Inflammatory macrophage treated with lipopolysaccharide for 1 hour (primary cell): ENCODE measurements around the gene CCDC60.

Experiments
- DNase-seq, 2 donors: peaks; one replicate each; pipeline ENCODE4 v3.0.0-alpha.2; 2020 to 2022

The CCDC60 gene

DNA sequence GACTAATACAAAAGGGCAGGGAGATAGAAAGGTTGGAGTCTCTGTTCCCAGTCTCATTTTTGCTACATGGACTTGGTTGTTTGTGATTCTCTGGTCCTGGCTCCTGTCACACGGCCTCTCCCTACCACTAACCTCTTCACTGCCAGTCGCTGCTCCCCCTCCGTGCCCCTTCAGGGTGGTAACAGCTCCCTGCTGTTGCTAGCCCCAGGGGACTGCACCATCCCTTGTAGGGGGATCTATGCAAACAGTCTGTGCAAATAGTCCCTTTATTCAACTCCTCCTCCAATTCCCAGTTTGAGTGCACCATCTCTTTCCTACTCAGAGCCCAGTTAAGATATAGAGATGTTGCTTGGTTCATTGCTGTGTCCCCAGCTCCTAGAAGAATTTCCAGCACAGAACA is 51.1 kb downstream of the CCDC60 start:
- no peak for DNase-seq

DNA sequence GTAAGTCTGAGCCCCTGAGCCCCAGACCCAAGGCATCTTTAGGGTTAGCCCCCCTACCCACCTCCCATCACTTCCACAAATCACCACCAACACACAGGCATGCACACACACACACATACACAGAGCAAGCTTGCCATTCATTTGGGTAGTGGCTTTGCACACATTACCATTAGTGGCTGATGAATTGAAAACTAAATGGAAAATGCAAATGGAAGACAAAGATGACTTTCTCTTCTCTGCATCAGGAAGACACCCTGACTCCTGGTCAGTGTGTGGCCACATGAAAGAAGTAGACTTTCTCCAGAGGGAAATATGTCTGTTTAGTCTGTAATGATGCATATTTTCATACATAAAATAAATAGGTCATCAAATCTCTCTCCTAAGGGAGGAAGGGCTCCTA is 55.2 kb downstream of the CCDC60 start:
- no peak for DNase-seq

DNA sequence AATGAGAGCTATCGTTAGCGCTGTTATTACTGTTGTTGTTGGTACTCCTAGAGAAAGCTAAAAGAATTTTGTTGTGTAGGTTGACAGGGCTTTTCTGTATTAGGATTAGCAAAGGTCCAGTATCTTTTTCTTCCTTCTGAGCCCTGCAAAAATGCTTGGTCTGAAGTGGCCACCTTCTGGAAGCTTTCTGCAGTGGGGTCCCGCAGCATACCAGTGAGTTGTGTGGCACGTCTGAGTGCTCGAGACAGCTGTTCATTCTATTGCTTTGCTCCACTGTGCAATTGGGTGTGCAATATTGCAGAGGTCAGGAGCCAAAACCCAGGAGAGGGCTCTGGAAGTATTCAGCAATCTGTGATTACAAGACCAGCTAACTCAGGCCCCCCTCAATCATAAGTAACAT is 57.1 kb downstream of the CCDC60 start:
- no peak for DNase-seq

DNA sequence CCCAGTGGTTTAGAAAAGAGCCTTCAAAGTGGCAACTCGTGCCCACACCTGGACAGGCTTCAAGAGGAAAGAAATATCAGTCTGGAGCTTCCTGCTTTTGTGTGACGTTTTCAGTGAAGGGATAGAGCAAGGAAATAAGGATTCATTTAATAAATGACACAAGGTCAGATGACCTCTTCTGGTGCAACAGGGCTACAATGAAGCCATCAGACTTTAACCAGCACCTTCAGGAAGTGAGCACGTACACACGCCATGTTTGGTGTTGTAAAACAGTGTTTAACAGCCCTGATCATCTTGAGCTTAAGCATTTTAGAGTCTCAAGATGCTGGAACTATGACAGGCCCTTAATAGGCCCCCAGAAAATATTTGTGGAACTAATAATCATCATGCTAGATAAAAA is 59.1 kb downstream of the CCDC60 start:
- DNase-seq: no peak

DNA sequence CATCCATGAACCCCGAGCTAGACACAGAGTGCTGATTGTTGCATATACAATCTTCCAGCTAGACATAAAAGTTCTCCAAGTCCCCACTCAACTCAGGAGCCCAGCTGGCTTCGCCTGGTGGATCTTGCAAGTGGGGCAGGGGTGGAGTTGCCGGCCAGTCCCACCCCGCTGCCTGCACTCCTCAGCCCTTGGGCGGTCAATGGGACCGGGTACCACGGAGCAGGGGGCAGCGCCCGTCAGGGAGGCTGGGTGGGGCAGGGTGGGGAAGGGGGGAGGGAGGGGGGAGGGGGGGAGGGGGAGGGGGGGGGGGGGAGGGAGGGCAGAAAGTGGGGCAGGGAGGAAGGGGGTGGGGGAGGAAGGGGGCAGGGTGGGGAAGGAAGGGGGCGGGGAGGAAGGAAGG is 63.0 kb downstream of the CCDC60 start:
- DNase-seq: no peak

DNA sequence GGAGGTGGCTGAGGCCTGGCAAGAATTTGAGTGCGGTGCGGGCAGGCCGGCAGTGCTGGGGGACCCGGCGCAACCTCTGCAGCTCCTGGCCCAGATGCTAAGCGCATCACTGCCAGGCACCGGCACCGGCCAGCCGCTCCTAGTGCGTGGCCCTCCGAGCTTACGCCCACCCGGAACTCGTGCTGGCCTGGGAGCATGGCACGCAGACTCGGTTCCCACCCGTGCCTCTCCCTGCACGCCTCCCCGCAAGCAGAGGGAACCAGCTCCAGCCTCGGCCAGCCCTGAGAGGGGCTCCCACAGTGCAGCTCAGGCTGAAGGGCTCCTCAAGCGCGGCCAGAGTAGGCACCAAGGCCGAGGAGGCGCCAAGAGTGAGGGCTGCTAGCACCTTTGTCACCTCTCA is 63.7 kb downstream of the CCDC60 start:
- no peak for DNase-seq

DNA sequence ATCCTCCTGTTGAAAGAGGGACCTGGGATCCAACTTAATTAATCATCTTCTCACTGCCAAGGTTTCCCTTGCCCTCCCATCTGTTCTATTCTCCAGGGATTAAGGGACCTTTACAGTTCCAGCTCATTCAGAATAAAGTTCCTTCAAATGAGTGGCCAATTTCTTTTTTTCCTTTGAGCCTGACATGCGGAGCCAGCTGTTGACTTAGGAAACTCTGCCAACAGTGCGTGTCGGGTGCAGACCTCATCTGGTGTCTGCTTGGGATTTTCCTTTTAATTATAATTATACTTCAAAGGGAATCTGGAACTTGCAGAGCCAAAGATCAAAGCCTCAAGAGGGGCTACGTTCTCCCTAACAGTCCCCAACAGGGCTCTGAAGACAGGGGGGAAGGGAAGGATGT is 64.8 kb downstream of the CCDC60 start:
- DNase-seq: no peak

DNA sequence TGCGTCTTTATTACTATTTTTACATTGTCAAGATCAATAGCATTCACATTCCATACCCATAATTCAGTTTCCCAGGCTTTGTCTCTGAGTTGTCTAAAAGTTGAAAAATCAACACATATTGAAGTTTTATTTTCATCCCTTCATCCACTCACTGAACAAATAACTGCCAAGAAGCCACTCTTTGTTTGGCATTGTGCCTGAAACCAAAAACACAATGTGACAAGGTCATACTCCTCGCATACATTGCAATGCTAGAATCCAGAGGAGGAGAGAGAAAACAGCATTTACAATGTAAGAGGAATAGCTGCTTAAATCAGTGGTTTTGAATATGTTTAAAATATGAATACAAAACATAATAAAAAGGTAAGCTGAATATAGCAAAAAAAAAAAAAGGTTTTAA is 71.8 kb downstream of the CCDC60 start:
- no peak for DNase-seq

DNA sequence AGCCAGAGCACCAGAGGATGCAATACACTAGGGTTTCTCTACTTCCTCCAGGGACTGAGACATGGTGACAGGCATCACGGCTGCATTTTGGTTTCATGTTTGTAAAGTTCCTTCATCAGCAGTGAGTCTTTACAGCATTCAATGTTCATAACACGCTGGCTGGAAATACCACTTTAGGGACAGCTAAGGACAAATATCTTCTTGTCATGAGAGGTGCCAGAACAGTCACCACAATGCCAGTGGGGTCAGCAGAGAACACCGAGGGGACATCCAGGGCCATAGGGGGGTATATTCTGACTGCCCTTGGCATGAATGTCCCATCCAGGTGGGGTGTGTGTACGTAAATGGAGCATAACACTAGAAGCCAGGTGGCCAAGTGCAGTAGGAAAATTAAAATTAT is 72.3 kb downstream of the CCDC60 start:
- no peak for DNase-seq

DNA sequence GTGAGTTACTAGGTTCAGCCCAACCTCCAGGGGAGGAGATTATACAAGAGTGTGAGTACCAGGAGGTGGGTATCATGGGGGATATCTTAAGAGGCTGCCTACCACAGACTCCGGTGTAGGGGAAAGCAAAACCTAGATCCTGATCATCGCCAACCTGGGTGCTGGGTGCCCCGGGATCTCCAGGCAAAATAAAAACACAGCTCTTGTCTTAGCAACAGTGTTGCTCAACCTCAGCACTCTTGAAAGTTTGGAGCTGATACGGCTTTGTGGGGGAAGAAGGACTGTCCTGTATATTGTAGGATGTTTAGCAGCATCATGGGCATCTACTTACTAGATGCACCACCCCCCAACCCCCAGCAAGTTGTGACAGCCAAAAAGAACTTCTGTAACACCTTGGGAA is 74.5 kb downstream of the CCDC60 start:
- DNase-seq: no peak

DNA sequence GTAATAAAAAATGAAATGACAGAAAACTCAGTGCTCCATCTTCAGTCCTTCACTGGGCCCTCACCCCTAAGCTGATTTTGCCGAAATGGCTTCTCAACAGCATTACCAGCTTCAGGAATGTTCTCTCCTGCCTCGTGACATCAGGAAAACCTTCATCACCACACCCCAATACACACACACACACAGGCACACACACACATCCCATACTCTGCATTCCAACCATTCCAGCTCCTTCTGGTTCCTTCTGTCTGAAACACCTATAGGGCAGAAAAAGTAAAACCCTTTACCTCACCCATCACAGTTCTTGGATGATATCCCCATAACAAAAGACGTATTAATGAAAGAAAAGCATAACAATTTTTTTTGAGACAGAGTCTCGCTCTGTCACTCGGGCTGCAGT is 75.9 kb downstream of the CCDC60 start:
- DNase-seq: no peak

DNA sequence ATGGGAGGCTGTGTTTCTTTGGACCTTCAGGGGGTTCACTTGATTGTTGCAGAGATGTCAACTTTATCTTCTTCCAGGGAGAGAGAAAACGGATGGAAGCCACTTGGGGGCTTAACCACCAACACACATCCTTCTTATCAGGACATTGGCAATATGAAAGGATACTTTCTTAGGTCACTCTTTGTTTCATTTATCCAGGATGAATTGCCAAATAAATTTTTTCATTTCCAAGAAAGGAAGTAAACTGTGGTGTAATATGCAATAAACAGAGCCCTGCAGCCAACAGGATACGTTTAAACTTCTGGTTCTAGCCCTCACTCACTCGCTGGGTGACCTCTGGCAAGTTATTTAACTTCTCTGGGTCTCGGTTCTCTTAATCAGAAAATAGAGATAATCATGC is 77.8 kb downstream of the CCDC60 start:
- no peak for DNase-seq

DNA sequence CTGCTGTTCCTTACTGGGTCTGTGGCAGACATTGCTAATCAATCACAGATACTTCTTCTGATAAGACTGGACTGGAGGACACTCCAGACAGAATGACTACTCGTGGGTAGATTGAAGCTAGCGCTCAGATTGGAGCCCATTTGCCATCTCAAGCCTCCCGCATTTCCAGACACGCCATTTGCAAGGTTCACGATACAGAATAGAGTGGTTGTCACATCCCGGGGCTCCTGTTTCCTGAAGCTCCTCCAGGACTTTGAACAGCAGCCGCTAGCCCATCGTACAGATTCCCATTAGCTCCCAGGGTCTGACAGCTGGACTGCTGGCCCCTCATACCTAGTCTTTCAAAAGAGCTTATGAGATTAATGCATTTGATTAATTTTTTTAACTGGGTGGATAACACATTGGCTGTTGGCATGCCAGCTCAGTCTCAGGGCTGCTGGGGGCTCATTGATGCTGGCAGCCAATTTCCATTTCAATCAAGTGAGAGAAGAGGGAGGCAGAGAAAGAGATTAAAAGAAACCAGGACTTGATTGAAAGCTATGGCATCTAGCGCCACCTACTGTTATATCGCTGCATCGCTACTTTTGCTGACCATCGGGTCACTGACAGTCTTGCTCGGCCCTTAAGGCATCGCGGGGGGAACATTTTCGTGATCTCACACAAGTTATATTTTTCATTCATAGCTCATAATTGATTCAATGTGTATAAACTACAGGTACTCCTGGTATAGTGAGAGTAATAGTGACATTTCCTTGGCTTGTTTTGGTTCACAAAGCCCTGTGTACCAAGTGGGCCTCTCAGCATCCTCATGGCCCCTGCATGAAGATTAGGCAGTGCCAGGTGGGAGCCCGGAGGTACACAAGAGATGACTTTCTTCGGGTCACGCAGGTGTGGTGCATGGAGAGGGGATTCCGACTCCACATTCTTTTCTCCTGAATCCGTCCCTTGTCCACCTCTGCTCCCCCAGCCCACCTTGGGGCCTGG is 78.6 kb downstream of the CCDC60 start:
- peak; percentile 3 to 81 for DNase-seq

DNA sequence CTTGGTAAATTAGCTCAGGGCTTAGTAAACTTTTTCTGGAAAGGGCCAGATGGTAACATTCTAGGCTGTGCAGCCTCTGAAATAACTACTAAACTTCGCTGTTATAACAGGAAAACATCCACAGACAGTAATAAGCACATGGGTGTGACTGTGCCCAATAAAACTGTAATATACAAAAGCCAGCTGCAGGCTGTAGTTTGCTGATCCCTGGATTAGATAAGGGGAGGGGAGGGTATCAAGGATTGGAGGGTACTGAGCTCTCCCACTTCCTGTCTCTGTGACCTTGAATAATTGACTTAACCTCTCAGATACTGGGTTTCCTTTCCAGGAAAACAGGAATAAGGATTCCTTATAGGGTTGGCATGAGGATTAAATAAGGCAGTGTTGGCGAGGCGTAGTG is 81.2 kb downstream of the CCDC60 start:
- no peak for DNase-seq

DNA sequence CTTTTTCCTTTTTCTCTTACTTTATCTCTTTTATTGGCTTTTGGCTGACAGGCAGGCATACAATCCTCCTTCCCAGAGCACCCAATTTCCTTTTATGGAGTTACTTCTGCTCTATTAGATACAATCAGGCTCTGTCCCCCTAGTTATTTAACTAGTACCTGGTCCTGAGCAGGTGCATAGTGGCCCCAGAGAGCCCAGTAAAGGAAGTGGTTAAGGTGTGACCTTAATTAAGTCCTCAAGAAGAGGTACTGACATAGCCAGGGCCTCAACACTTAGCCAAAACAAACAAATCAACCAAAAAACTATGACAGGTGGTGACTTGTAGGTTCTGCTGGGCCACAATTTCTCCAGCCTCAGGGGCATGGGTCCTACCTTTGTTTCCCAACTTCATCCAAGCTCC is 82.9 kb downstream of the CCDC60 start:
- DNase-seq: no peak

DNA sequence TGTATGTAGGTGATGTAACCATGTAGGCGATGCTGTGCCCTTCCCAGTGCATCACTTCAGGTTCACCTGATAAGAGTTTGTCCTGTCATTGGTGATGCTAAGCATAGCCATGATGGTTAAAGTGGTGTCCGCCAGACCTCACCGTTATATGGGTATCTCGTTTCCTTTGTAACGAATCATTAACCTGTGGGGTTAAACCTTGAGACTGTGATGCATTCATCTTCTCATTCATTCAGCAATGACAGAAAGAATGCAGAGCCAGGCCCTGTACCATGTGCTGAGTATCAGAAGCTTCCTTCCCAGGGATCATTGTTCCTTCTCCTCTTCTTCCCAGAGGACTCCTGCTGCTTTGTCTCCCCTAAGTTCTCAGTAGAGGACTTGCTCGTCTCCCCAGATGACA is 84.9 kb downstream of the CCDC60 start:
- DNase-seq: no peak

DNA sequence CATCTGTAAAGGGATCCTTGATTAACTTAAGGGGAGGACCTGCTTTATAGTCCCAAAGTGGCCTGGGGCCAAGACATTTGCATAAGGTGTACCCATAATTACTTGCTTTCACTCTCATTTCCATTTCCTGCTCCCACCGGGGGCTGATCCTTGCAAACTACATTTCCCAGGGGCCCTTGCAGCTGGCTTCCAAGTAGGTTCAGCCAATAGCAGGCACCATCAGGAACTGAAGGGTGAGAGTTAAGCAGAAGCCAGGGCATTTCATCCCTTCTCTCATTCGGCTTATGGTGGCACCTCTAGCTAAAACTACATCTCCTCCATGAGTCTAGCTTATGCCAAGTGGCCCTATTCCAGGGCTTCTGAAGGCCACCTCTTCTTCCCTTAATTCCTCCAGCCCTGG is 88.8 kb downstream of the CCDC60 start:
- DNase-seq: no peak

DNA sequence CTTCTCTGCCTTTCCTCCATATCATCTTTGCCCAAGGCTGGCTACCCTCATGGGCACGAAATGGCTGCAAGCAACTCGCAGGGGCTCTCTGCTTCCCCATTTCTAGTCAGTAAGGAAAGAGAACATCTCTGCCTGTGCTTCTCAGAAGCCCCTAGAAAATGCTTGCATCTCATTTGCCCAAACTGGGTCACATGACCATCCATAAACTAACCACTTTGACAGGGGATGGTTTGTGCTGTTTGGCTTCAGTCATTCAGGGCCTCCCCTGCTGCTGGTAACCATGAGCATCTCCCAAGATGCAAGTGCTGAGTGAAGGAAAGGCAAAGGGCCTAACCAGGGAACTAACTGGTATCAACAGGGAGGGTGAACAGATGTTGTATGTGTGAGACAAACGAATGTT is 91.1 kb downstream of the CCDC60 start:
- no peak for DNase-seq

DNA sequence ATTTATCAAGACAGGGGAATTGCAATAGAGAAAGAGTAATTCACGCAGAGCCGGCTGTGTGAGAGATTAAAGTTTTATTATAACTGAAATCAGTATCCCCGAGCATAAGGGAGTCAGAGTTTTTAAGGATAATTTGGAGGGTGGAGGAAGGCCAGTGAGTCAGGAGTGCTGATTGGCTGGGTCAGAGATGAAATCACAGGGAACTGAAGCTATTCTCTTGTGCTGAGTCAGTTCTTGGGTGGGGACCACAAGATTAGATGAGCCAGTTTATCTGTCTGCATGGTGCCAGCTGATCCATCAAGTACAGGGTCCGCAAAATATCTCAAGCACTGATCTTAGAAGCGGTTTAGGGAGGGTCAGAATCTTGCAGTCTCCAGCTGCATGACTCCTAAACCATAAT is 96.6 kb downstream of the CCDC60 start:
- no peak for DNase-seq

DNA sequence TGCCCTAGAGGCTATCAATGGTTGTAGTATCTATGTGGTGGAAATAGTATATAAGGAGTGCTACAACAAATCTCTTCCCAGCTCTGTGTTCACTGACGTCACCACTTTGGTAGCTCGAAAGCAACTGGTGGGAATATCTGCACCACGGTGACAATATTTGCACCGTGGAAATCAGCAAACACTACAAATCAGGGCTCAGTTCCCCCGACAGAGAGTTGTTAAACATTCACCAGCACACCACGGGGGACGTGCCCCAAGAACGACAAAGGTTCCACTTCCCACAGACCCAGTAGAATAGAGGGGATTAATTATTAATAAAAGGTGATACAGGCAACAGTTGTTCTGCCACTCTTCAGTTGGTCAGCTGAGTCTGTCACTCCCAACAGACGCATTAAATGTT is 98.4 kb downstream of the CCDC60 start:
- no peak for DNase-seq

DNA sequence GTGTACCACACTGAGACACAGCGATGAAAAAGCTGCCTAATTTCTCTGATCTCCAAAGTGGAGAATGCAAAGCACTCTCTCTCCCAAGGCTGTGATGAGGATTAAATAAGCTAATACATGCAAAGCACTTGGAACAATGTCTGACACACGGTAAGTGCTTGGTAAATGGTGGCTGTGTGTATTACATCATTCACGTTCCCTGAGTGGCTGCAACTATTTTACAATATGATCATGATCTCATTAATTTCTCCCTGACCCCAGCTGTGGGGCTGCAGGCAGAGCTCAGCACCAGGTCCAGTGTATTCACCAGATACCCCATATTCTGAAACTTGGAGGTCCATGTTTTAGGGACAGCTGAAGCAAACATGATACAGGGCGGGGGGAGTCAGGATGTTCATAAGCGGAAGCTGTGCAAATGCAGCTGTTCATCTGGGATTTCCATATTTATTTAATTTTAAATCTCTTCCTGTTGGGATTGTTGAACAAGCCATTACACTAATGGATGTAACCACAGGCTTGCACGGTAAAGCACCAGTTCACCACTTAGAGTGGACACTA is 106.4 kb downstream of the CCDC60 start:
- DNase-seq: no peak

DNA sequence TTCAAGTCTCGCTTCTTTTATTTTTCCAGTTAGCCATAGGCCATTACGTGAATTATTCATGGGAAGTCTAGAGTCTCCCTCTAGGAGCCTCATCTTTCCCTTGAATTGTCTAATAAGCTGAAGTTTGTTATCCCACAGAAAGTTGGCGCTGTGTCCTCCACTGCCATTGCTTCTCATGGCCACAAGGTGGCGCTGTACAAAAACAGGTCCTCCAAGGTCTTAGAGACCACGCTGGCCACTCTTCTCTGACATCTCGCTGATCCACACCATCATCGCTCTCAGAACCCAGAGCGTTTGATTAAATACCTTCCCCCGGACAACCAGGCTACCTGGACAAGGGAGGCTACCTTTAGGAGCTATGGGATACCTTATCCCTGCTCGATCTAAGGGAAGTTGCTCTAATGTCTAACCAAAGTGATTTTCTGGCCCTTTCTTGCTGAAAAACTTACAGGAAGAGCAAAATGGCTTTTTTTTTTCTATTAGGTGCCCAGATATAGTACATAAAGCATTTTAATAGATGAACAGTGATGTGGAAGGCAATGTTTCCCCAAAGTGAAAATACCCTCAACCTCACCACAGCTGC is 110.0 kb downstream of the CCDC60 start:
- peak; percentile 18 to 67 for DNase-seq

DNA sequence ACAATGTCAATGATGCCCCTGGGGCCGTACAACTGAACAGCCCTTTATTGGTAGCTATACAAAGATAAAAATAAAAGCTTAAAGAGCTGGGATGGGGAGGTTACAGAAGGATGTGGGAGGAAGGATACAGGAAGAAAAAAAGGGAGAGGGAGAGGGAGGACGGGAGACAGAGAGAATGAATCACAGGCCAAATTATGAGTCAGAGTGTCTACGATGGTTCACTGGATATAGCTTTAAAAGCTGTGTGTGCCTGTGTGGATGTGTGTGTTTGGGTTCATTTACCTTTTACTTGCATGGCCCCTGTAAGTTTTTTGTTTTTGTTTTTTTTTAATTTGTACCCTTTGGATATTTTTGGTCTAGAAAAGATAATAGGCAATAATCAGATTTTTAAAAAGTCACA is 111.9 kb downstream of the CCDC60 start:
- DNase-seq: no peak

DNA sequence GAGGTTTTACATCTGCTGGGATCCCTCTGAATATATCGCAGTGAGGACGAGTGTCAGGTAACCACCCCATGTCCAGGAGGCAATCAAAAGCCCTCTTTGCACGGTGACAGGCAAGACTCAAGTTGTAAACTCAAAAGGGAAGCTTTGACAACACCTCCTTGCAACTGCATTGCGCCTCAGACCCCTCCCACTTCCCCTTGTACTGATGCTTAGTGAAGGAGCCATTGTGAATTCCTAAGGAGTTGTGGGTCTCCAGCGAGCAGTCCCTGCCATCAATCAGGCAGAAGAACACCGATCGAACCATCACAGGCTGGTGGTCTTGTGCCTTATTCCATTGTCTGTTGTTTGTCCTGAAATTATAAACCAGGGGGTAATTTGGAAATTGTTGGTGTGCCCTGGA is 112.6 kb downstream of the CCDC60 start:
- no peak for DNase-seq
